Activated T-cell treated with anti-CD3 and anti-CD28 coated beads, Interleukin-2, amount 50 U/mL, for 48 hours (primary cell): ENCODE measurements around the gene PODXL2.
"Not testable (repeated sequence)": the region's sequence is repeated elsewhere in the genome, so short reads cannot be mapped to it uniquely, and the experiment has no call there.

Source experiments
- DNase-seq, 2 experiments: peaks; one replicate each; pipeline ENCODE4 v3.0.0-alpha.2; 2020

PODXL2 gene

DNA sequence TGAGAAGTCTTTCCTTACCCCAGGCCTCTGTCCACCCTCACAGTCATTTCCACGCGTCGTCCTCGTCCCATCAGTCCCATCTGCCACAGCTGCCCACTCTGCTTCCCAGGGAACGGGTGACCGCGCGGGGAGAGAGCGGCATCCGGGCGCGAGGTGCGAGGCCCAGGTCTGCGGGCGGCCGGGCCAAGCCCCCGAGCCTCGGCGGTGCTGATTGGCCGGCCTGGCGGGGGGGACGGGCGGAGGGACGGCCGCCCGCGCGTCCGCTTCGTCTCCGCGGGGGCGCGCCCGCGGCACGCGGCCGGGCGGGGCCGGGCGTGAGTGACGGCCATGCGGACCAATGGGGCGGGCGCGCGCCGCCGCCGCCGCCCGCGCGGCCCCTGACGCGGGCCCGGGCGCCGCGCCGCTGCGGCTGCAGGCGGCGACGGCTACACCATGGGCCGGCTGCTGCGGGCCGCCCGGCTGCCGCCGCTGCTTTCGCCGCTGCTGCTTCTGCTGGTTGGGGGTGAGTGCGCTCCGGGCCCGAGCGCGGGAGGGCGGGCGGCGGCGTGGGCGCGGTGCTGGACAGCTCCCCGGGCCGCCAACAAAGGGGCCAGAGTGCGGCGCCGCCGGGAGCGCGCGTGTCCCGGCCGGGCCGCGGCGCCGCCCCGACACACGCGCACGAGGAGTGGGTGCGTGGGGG is at the start of gene PODXL2:
Gene PODXL2, plus strand, starts transcription at position 398 of the 679 bp plus-strand sequence. Its CDS starts 35 bp downstream, at position 433.
- DNase-seq, result peak in 1 of 2 experiments; percentile 47

GRCh38 chr3:127580327-127581060 is 48.5 kb upstream of the PODXL2 start:
- no peak for DNase-seq

DNA sequence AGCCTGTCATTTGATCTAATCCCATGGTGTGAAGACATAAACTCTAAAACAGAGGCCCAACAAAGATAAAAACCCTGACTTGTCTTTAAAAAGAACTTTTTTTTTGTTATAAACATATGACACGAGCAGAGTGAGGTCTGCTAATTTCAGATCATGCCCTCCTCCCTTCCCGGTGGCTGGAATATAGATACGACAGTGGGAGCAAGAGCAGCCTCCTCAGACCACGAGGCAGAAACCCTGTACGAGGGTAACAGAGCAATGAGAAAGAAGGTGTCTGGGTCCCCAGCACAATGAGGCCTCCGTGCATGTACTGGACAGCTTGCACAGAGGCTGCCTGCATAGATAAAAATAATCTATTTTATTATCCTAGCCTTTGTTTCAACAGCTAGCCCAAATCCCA is 44.3 kb upstream of the PODXL2 start:
- DNase-seq, result no peak

DNA sequence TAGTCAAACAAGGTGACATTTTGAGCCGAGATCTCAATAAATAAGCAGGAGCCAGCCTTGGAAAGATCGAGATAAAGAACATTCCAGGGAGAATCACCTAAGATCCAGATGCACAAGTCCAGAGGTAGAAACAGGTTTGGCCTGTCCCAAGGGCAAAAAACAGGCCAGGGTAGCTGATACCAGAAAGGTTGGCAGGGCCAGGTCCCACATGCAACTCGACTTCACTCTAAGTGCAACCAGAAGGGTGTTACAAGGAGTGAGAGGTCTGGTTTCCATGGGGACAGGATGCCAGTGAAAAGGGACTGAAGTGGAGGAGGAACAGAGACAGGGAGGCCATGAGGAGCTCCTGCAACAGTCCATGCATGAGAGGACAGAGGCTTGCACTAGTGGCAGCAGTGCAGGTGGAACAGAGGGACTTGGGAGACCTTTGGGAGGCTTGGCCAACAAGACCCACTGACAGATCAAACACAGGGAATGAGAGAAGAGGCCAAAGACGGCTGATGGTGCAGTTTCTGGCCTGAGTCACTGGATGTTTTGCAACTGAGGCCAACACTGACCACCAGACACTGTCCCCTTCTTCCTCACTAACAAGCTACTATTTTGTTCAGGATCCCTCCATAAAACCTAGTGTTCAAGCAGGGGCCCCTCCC is 43.7 kb upstream of the PODXL2 start:
- DNase-seq, result no peak

DNA sequence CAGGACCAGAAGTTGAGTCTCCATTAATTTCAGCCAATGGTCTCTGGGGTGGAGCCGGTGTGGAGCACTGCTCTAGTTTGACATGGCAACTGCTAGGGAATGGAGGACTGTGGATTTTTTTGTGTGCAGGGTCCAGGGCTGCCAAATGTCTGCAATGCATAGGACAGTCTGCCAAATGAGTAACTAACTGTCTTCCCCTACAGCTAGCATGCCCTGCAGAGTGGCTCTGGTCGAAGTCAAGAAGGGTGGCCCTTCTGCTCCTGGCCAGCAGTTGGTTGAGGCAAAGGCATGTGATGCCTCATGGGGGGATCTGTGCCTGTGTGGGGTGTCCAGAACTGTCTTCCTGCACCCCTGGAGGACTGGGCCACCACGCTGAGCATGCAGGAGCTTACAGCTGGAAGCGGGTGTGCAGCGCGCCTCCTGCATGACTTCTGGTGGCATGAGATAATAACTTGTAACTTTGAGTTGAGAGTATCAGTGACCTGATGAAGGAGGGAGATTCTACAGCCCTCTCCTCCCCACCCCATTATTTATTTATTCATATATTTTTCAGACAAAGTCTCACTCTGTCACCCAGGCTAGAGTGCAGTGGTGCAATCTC is 43.1 kb upstream of the PODXL2 start:
- DNase-seq, result no peak

DNA sequence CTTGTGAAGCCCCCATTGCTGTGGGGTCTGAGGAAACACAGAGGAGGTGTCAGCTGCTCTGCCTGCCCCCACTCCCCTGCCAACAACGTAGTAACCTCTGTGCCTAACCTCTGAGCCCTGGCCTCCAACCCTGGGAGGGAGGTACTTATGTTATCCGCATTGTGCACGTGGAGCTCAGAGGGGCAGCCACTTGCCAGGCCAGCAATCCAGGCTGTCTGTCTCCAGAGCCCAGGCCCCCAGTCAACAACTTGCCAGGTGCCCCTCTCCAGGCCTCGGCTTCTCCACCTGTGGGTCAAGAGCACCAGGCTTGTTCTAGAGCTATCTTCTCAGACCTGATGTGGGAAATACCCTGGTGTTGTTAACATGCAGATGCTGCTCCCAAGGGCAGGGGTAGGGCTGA is 41.1 kb upstream of the PODXL2 start:
- DNase-seq, result no peak

DNA sequence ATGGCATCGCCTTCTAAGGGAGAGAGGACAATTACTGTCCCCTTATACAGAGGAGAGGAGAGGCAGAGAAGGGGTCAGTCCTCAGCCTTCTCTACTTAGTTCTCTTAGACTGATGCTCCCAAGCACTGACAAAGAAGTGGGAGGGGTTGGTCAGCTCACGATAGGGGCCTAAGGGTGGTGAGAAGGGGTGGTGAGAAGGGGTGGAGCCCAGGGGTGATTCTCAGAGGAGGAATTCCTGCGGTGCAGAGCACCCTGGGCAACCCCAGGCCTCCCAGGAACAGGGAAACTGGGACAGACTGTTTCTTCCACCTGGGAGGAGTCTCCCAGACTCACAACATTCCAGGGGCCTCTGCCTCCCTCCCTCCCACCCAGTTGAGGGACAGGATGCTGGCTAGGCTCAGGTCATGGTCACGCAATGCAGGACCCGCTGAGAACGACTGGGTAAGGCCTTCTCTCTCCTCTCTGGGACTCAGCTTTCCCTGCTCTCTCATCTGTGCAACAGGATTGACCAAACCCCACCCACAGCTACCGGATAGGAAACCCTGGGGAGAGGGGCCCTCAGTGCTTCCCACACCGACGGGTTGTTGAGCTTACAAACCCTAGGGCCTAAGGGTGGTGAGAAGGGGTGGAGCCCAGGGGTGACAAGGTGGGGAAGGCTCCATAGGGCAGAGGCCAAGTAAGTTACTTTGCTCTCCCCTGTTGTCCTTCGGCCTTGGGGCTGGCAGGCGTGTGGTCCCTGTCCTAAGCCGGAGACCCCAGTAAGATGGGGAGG is 40.0 kb upstream of the PODXL2 start:
- peak; percentile 49 to 61 for DNase-seq

DNA sequence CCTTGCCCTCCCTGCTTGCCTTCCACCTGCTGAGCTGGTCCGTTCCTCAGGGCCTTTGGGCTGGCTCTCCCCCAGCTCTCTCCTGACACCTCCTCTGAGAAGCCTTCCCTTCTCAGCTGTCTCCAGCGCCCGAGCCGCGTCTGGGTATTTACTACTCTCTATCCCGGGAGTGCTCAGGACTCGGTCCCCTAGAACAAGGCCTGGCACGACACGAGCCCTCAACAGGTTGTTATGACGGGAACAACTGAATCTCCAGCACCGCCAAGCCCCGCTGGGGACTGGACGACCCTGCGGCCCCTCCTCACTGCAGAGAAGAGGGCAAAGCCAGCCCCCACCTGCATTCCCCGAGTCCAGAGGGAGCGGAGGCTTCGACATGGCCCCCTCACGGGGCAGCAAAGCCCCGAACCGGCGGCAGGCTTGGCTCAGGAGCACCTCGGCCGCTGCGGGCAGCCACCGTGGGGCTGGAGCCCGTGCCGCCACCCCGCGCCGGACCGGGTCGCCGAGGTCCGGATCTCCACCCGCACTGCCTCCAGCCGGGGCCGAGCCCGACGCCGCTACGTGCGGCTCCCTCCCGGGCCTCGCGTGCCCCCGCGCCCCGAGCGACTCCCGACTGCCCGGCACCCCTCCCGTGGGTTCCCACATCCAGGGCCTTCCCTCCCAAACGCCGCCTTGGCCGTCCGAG is 39.2 kb upstream of the PODXL2 start:
- DNase-seq, result peak; percentile 47 to 50

DNA sequence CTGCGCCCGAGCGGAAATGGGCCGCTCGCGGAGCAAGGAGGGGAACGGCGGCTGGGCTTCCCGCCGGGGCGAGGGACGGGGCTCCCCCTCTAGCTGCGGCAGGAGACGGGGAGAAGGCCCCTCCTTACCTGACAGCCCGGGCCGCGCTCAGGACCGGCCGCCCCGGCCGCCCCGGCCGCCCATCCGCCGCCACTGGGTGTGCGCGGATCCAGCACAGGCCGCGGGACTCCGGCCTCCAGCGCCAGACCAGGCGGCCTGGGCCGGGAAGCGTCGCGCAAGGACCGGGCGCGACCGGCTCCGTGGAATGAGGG is 38.7 kb upstream of the PODXL2 start:
- peak; percentile 59 to 67 for DNase-seq

DNA sequence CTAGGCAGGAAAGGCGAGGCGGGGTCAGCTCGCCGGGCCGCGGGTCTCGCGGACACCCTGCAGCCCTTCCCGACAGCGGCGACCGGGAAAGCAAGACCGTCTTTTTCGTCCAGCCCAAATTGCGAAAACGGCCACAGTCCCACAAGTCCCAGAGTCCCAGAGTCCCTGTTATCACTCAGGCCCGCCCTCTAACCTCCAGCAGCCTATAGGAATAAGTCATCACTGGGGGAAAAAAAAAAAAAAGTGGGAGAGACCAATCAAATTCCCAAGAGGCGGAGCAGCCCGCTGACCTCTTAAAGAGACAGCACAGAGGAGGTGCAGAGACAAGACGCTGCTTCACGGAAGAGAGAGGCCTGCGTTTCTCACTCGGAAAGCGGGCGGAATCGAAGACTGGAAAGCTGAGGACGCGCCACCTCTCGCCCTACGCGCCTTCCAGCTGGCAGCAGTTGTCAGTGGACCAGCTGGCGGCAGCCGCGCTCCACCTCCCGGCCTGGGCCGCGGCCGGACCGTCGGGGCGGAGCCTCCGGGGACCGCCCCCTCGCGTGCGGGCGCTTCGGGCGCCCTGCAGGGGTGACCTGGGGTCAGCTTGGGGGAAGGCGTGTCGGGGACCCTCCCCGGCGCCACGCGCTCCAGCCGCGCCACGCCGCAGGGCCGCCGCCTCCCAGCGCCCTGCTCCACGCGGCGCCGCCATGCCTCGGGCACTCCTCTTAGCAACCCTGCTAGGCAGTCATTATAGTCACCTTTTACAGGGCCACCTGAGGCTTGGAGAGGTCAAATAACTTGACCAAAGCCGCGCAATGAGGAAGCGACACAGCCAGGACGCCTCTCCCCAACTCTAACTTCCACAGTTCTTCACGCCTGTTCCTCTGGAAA is 38.2 kb upstream of the PODXL2 start, which contains the start of gene TPRA1:
Gene TPRA1, minus strand, starts transcription at position 141 of the 873 bp plus-strand sequence. CDS start 10,587 bp downstream, outside the sequence.
- peak; percentile 87 to 88 for DNase-seq

DNA sequence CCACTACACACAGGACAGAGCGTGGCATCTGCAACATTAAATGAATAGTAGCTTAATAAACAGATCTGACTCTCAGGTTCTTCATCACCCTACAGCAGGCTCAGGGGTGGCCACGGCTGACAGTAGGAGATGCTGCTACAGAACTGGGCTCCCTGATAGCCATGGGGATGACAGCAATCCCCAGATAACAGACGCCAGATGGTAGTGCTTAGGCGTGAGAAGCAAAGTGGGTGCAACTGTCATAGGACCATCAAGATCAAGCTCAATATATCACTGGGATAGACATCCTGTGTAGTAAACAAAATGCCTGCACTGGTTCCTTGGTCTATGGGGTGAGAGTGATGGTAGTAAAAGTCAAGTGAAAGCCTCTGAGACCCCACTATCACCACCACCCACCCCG is 35.8 kb upstream of the PODXL2 start:
- DNase-seq, result no peak

DNA sequence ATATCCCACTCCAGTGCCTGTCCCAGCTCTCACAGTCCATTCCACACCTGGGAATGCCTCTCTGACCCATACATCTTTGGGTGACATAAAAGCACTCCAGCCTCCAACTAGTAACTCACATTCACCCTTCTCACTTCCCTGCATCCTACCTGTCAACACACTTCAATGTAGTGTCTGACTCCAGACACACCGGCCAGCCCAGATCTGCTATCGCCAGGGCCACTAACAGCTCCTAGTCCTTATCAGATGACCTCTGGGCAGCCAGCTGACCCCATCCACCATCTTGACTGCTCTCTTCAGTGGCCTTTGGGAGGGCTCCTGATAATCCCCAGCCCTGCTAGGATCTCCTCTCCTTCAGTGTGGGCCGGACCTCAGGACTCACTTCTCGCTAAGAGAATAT is 33.7 kb upstream of the PODXL2 start:
- DNase-seq, result no peak

DNA sequence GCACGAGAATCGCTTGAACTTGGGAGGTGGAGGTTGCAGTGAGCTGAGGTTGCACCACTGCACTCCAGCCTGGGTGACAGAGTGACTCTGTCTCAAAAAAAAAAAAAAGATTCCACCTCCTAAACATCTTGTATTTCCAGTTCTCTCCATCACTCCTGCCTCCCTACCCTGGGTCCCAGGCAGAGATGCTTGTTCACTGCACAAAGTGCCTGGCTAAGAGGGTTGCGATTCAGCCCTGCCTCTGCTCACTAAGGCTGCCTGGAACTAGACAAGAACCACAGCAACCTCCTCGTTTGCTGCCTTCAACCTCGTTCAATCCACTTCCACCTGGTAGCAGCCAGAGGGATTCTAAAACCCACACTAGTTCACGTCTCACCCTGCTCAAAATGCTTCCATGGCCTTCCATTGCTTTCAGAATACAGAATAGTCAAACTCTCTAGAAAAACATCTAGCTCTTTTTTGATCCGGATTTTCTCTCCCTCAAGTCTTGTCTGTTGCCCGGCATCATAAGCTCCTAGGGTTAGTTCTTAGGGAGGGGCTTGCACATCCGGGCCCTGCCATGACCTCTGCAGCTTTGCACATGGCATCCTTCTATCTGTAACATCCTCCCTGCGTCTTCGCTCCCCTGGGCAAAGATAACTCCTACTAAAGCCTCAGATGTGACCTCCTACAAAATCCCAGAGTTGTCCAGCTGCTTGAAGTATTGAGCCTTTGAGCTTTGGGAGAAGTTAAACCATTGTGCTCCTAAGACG is 31.8 kb upstream of the PODXL2 start:
- DNase-seq, result no peak

DNA sequence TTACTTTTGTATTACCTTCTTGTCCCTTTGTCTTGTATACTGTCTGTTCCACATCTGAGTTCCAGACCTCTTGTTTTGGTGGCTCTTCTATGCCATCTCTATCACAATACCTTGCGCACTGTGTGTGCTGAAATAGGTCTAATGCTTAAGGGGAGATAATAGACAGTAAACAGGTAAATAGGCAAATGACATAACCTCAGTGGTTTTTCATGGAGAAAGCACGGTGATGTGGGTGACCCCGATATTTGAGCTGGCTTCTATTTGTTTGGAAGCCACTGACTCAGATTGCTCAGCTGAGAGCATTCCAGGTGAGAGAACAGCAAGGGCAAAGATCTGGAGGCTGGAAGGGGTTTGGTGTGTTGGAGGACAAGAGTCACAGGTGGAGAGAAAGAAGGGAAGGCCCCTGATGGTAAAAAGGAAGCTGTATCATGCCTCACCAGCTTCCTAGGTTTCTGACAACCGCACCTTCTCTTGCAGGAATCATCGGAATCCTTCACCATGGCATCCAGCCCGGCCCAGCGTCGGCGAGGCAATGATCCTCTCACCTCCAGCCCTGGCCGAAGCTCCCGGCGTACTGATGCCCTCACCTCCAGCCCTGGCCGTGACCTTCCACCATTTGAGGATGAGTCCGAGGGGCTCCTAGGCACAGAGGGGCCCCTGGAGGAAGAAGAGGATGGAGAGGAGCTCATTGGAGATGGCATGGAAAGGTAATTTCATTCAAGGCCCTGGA is 30.0 kb upstream of the PODXL2 start:
- no peak for DNase-seq

GRCh38 chr3:127600749-127601456 is 28.1 kb upstream of the PODXL2 start:
- no peak for DNase-seq

DNA sequence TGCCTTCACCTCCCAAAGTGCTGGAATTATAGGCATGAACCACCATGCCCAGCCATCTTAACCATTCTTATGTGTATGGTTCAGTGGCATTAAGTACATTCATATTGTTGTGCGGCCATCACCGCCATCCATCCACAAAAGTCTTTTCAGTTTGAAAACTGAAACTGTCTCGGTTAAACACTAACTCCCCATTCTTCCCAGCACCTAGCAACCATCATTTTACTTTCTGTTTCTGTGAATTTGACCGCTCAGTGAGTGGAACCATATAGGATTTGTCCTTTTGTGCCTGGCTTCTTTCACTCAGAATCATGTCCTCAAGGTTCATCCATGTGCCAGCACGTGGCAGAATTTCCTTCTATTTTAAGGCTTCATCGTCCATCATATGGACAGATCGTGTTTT is 24.9 kb upstream of the PODXL2 start:
- no peak for DNase-seq

- no peak for DNase-seq
Observed at GRCh38 chr3:127604546-127605165, 24.3 kb upstream of the PODXL2 start.

DNA sequence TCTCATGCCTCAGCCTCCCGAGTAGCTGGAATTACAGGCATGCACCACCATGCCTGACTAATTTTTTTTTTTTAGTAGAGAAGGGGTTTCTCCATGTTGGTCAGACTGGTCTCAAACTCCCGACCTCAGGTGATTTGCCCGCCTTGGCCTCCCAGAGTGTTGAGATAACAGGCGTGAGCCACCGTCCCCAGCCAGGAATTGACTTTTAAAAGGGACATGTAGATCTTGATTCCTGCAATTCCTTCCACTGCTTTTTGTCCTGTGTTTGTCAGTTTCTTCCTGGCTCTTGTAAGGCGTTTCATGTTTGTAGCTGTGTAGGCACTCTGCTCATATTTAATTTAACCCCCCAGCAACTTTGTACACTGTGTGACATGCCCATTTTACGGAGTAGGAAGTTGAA is 23.4 kb upstream of the PODXL2 start:
- DNase-seq, result not testable (repeated sequence)
